ENCODE measurements around the gene ALG14. TPM values are rescaled to one million over a fixed set of nuclear protein-coding genes. Genes with fewer than 3 reads are reported as not detected.

The ALG14 gene
- total and polyA plus RNA-seq, 12 donors, result 1.1 to 4.6 (median 3.3) TPM

GRCh38 chr1:94925561-94926125 is 147.1 kb downstream of the ALG14 start:
- Histone ChIP-seq H3K9me3 (no peaks in the 10 kb centered on the region), H3K36me3 (peaks cover 0 to 4% (median 0%) of the 10 kb centered on the region in 9 donors), H3K27me3 (peaks cover 0 to 50% (median 0%) of the 10 kb centered on the region in 7 donors), H3K4me3 (peak overlapping the region; percentile 61 to 96 (median 90)), H3K27ac (peak overlapping the region; percentile 93 to 100 (median 98)), H3K4me1 (peaks cover 16 to 79% (median 69%) of the 10 kb centered on the region in 9 donors)
- ATAC-seq (peak; percentile 33 to 69 (median 52)), DNase-seq (peak; percentile 61 to 88)
- peak in 1 of 9 donors; percentile 15 for TF ChIP-seq CTCF (IDR thresholded peaks at IDR 0.05)
- 1% methylated on average over 23 of the region's 23 CpGs for WGBS, 2 donors
- intact Hi-C loops (cut with DNase I), result loop anchor here in 9 of 10 donors (2.0 to 10.0 kb wide), 14 partner anchors 37 to 119 kb away; no protein-coding TSS in a partner anchor

GRCh38 chr1:94925004-94925403 is 147.7 kb downstream of the ALG14 start:
- peak overlapping the region; percentile 61 to 96 (median 90) for H3K4me3 ChIP-seq
- peaks cover 0 to 4% (median 0%) of the 10 kb centered on the region in 9 donors for H3K36me3 ChIP-seq
- H3K9me3 ChIP-seq, result no peaks in the 10 kb centered on the region
- intact Hi-C loops (cut with DNase I), result loop anchor here in 9 of 10 donors (2.0 to 10.0 kb wide), 11 partner anchors 37 to 120 kb away; no protein-coding TSS in a partner anchor
- peaks cover 0 to 50% (median 0%) of the 10 kb centered on the region in 7 donors for H3K27me3 ChIP-seq
- ATAC-seq (no peak), DNase-seq (peak in 1 of 2 donors; percentile 29)
- H3K27ac ChIP-seq, result peak overlapping the region; percentile 93 to 100 (median 98)
- 1% methylated on average over 2 of the region's 2 CpGs for WGBS, 2 donors
- peaks cover 19 to 80% (median 75%) of the 10 kb centered on the region in 9 donors for H3K4me1 ChIP-seq
- TF ChIP-seq CTCF (IDR thresholded peaks at IDR 0.05), result no peak

Other genes with a start within 250 kb of the ALG14 start
- 100 to 1,000 TPM in 2 of 10 donors, 10 to 100 TPM in 8; 45.8 to 108 (median 67.2) TPM for gene CNN3, start 145.8 kb downstream of the ALG14 start, total RNA-seq
- 10 to 100 TPM; 28.0 to 58.3 TPM for gene CNN3, start 145.8 kb downstream of the ALG14 start, polyA plus RNA-seq
- gene TLCD4, start 44.4 kb upstream of the ALG14 start, total RNA-seq, result 100 to 1,000 TPM in 1 of 10 donors, 10 to 100 TPM in 9; 42.7 to 100 (median 66.2) TPM
- 1 to 10 TPM; 8.2 to 8.9 TPM for gene TLCD4, start 44.4 kb upstream of the ALG14 start, polyA plus RNA-seq
- gene RWDD3, start 161.3 kb upstream of the ALG14 start, total RNA-seq, result 10 to 100 TPM; 14.8 to 23.2 (median 18.3) TPM
- 10 to 100 TPM; 11.2 to 97.8 TPM for gene RWDD3, start 161.3 kb upstream of the ALG14 start, polyA plus RNA-seq

All from heart right ventricle (tissue), 16 donors.